ENCODE data around the gene RHOV. TPM values are rescaled to one million over a fixed set of nuclear protein-coding genes. Genes with fewer than 3 reads are reported as not detected.

RHOV gene
- total and polyA plus RNA-seq, 2 of the 4 experiments (the other 2 are of a cell fraction) = 0.10 TPM; not detected in 1

DNA sequence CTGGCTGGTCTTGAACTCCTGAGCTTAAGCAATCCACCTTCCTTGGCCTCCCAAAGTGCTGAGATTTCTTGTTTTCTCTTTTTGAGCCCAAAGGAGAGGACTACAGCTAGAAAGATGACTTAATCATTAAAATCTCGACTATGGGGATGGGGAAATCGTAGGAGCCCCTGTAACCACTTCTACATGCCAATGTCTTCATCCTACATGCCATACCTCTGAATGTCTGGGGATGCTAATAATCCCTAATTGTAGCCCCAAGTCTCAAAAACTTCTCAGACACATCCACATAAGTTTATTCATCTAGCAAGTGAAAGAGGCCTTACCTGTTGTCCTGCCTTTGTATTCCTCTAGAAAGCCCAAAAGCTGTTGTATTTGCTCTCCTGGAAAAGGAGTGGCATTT, 3.7 kb upstream of the RHOV start:
- Histone ChIP-seq H2AK9ac (replicated peaks; ENCODE audit: low read depth, low read length, poor library complexity) (no peak overlapping the region), H4K8ac (ENCODE audit: low read depth in 2 of 2, low read length in 2 of 2) (no peak overlapping the region), H4K5ac (ENCODE audit: low read depth, low read length) (no peak overlapping the region), H2BK15ac (ENCODE audit: low read depth, low read length) (no peak overlapping the region), H3K14ac (replicated peaks; ENCODE audit: low read depth, low read length) (no peak overlapping the region), H3K79me1 (ENCODE audit: low read depth in 1 of 2, low read length in 2 of 2) (no peaks in the 10 kb centered on the region), H2BK20ac (ENCODE audit: low read depth, low read length) (no peak overlapping the region), H3K36me3 (ENCODE audit: control insufficient read depth, insufficient read depth, low read length) (no peaks in the 10 kb centered on the region), H4K20me1 (ENCODE audit: insufficient read depth, low read length) (no peaks in the 10 kb centered on the region), H3K4me1 (ENCODE audit: control insufficient read depth, insufficient read depth, low read length) (no peaks in the 10 kb centered on the region), H3K27me3 (ENCODE audit: control insufficient read depth, insufficient read depth, low read length) (peaks cover 8% of the 10 kb centered on the region), H3K4me2 (ENCODE audit: low read depth, low read length) (no peak overlapping the region), H3K56ac (ENCODE audit: extremely low read depth, insufficient read depth, low read length) (no peak overlapping the region), H2AFZ (replicated peaks; ENCODE audit: low read length, poor library complexity) (no peak overlapping the region), H3K9me3 (ENCODE audit: control insufficient read depth, insufficient read depth, low read length) (0 out of 2 replicates have a peak, but pooled peaks cover 1% of the 10 kb centered on the region), H3K4ac (ENCODE audit: low read depth, low read length) (no peak overlapping the region), H2AK5ac (ENCODE audit: low read depth, low read length) (no peak overlapping the region), H3K18ac (ENCODE audit: low read depth, low read length) (no peak overlapping the region), H3K9me1 (ENCODE audit: insufficient read depth, low read length) (no peaks in the 10 kb centered on the region), H3K9ac (ENCODE audit: low read depth, low read length) (no peak overlapping the region), H4K91ac (ENCODE audit: insufficient read depth, low read depth, low read length) (no peak overlapping the region), H2BK120ac (ENCODE audit: low read depth, low read length) (no peak overlapping the region), H3K23ac (ENCODE audit: low read depth, low read length) (no peak overlapping the region), H3K27ac (ENCODE audit: insufficient read depth, low read length) (no peak overlapping the region), H2BK5ac (ENCODE audit: low read depth, low read length, poor library complexity, severe bottlenecking) (no peak overlapping the region), H3K4me3 (ENCODE audit: insufficient read depth, low read depth, low read length) (no peak overlapping the region)
- CTCF ChIA-PET = interaction anchor here (0.6 kb wide), 1 partner anchor 509 kb away, joined by 3 read pairs; no protein-coding TSS in a partner anchor
- POLR2A ChIA-PET (ENCODE audit: unreplicated experiment) = no interaction called here
- no CpG with 5 or more reads among the region's 2 CpGs for WGBS, 2 experiments (ENCODE audit: extremely low coverage in 2 of 2, insufficient read length in 1 of 2)
- TF ChIP-seq USF2 (IDR thresholded peaks at IDR 0.05; ENCODE audit: low read depth, low read length) = no peak
- no peak for TF ChIP-seq FOS (IDR thresholded peaks at IDR 0.05; ENCODE audit: low read depth, low read length)
- TF ChIP-seq RCOR1 (IDR thresholded peaks at IDR 0.05; ENCODE audit: insufficient replicate concordance, low read length) = no peak
- no peak for TF ChIP-seq NFE2L2 (IDR thresholded peaks at IDR 0.05; ENCODE audit: low read depth, low read length)
- TF ChIP-seq, protein P1, sequence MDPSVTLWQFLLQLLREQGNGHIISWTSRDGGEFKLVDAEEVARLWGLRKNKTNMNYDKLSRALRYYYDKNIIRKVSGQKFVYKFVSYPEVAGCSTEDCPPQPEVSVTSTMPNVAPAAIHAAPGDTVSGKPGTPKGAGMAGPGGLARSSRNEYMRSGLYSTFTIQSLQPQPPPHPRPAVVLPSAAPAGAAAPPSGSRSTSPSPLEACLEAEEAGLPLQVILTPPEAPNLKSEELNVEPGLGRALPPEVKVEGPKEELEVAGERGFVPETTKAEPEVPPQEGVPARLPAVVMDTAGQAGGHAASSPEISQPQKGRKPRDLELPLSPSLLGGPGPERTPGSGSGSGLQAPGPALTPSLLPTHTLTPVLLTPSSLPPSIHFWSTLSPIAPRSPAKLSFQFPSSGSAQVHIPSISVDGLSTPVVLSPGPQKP (IDR thresholded peaks at IDR 0.05; ENCODE audit: borderline replicate concordance, low read depth, low read length) = no peak
- no peak for TF ChIP-seq SMC3 (IDR thresholded peaks at IDR 0.05; ENCODE audit: low read depth, low read length)
- TF ChIP-seq MXI1 (IDR thresholded peaks at IDR 0.05; ENCODE audit: borderline replicate concordance, low read depth, low read length) = no peak
- TF ChIP-seq CHD1 (IDR thresholded peaks at IDR 0.05; ENCODE audit: low read depth, low read length) = no peak
- no peak for TF ChIP-seq RFX5 (IDR thresholded peaks at IDR 0.05; ENCODE audit: low read depth, low read length)
- TF ChIP-seq MAFK (IDR thresholded peaks at IDR 0.05; ENCODE audit: low read depth, low read length) = no peak
- no peak for TF ChIP-seq RAD21 (IDR thresholded peaks at IDR 0.05; ENCODE audit: low read length)
- no peak for TF ChIP-seq CEBPB (IDR thresholded peaks at IDR 0.05; ENCODE audit: low read depth, low read length)
- no peak for TF ChIP-seq MAZ (IDR thresholded peaks at IDR 0.05; ENCODE audit: borderline replicate concordance, low read depth, low read length)
- no peak for TF ChIP-seq CTCF (conservative IDR thresholded peaks at IDR 0.05; ENCODE audit: low read depth, low read length)
- TF ChIP-seq BHLHE40 (IDR thresholded peaks at IDR 0.05; ENCODE audit: low read depth, low read length) = no peak
- no peak for TF ChIP-seq POLR2A (IDR thresholded peaks at IDR 0.05; ENCODE audit: low read depth, low read length)
- intact Hi-C loops (cut with micrococcal nuclease) (no loop called here), in situ Hi-C loops (cut with MboI; ENCODE audit: low sequenced_read_pairs) (no loop called here), dilution Hi-C loops (cut with HindIII; ENCODE audit: low sequenced_read_pairs, unreplicated experiment) (no loop called here)
- no peak for DNase-seq
- BruUV-seq (replicated peaks) = no TSS peak
- no peak for ATAC-seq (ENCODE audit: low read depth)

Measured in IMR-90 (cell line).